ENCODE results near the gene WNK2.

The WNK2 gene

DNA sequence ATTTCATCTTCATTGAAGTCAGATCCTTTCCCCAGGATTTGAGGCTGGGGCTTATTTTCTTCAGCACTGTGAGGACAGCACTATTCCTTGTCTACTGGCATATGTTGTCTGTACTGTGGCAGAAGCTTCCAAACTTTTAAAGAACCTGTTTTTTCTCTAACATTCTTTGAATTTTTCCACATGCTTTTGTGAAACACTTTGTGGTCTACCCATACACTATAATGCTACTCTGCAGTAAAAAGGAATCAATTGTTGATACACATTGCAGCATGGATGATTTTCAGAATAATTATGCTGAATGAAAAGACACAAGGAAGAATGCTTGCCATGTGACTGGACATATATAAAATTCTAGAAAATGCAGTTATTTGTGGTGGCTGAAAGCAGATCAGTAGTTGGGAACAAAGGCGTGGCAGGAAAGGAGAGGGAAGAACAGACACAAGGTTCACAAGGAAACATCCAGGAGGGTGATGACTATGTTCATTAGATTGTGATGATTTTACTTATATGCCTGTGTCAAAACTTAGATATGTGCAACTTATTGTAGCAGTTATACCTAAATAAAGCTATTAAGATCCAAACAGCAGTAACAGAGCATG lies 96.8 kb downstream of the WNK2 start:
- no peak for DNase-seq

DNA sequence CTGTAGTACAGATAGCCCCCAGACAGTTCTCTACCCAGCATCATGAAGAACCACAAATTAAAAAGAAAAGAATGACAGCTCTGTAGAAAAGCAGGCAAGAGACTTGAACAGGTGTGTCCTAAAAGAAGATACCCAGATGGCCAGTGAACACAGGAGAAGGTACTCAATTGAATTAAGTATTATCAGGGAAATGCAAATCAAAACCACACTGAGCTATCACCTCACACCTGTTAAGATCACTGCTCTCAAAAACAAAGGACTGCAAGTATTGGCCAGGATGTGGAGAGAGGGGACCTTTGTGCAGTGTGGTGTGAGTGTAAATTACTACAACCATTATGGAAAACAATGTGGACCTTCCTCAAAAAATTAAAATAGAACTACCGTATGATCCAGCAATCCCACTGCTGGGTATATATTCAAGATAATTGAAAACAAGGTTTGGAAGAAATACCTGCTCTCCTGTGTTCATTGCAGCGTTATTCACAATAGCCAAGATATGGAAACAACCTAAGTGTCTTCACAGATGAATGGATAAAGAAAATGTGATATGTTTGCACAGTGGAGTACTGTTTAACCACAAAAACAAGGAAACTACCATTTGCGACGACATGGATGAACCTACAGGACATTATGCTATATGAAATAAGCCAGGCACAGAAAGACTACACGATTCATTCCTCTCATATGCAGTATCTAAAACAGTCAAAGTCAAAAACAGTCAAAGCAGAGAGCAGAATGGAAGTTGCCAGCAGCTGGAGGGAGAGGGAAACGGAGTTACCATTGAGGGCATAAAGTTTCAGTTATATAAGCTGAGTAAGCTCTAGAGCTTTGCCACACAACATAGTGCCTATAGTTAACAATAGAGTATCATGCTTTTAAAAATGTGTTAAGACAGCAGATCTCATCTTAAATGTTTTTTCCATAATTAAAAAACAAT lies 102.6 kb downstream of the WNK2 start:
- DNase-seq, result no peak

DNA sequence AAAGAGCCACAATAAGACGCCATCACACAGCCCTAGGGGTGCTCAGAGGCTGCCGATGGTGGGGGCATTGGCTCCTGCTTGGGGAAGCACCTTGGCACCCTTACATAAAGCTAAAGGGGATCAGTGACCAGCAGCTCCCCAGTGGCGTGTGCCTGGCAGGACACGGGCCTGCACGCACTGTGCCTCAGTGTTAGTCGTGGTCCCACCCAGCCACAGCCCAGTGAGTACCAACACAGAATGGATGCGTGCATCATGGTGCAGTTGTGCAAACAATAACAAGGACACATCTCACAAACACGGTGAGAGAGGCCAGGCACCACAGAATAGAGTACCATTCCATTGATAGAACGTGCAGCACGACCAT lies 103.2 kb downstream of the WNK2 start:
- DNase-seq, result no peak

DNA sequence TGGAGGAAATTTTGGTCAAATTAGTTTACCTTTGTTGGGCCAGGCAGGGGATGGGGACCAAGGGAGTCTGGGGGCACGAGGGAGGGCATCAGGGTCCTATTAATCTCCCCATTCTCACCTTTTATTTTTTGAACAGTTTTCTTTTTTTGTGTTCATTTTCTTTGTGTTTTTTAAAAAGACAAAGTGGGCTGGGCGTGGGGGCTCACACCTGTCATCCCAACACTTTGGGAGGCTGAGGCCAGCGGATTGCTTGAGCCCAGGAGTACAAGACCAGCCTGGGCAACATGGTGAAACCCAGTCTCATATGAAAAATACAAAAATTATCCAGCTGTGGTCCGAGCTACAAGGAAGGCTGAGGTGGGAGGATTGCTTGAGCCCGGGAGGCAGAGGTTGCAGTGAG lies 103.7 kb downstream of the WNK2 start:
- DNase-seq, result no peak

DNA sequence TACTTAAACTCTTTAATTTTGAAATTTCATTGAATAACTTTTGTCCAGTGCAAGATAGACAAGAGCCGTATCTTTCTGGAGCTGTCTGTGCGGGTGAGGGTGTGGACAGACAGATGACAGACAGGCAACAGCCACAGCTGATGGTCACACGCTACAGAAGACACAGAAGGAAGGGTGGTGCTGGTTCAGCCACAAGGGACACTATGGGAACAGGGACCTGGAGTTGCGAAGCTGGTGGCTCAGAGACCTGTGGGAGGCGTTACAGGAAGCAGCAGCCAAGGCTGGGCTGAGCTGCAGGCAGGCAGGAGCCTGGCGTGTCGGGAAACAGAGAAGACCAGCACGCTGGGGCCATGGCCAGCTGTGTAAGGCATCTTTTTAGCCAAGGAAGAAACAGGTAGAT lies 104.4 kb downstream of the WNK2 start:
- no peak for DNase-seq

DNA sequence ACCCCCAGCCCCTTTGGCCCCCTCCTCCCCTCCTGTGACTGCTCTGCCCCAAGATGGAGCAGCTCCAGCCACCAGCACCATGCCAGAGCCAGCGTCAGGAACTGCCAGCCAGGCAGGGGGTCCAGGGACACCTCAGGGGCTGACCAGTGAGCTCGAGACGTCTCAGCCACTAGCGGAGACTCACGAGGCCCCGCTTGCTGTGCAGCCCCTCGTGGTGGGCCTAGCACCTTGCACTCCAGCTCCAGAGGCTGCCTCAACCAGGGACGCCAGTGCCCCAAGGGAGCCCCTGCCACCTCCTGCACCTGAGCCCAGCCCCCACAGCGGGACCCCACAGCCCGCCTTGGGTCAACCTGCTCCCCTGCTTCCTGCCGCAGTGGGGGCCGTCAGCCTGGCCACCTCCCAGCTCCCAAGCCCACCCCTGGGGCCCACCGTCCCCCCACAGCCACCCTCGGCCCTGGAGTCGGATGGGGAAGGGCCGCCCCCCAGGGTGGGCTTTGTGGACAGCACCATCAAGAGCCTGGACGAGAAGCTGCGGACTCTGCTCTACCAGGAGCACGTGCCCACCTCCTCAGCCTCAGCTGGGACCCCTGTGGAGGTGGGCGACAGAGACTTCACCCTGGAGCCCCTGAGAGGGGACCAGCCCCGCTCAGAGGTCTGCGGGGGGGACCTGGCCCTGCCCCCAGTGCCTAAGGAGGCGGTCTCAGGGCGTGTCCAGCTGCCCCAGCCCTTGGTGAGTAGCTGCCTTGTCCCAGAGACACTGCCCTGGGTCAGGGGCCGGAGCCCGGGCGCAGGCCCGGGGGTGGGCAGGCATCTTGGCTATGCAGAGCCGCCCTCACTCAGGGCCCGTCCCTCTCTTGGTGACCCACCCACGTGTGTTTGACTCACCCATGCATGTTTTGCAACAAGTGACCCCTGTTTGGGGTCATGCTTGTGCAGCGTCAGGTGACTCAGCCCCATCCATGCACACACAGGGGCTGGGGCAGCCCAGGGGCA lies 105.2 kb downstream of the WNK2 start:
- no peak for DNase-seq

DNA sequence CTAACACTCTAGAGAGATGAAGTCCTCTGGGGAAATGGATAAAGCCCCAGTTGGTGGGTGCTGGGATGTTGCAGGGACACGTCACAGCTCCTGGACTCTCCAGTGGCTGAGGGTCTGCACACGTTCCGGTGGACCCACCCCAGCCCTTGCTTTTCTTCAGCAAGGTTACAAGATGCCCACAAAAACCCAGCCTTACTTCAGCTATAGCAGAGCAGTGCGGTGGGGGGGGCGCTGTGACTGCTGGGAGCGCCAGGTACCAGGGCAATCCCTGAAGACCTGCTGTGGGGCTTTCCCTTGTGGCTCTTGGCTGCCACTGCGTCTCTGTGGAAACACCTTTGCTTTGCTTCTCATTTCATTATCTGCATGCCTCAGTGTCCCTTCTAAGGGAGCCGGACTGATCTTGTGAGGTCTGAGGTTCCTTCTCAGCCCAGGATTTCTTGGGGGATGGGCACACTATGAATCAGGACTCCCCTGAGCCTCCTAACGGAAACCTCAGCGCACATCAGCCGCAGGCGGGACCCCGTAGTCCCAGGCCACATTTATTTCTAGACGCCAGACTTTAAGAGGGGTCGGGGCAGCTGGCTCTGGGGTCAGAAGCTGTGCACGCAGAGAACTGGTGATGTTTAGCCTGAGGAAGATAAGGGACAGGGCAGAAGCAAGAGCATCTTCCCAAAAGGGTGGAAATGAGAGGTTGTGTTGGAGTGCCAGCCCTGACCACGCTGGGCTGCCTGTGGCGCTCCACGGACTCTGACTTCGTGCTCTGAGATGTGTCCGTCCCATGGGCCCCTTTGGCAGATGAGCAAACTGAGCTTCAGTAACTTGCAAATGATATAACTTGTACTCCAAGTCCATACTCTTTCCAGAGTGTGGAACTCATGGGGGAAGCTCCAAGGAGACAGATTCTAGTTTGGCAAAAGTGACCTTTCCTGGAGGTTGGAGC lies 106.8 kb downstream of the WNK2 start:
- DNase-seq, result no peak

DNA sequence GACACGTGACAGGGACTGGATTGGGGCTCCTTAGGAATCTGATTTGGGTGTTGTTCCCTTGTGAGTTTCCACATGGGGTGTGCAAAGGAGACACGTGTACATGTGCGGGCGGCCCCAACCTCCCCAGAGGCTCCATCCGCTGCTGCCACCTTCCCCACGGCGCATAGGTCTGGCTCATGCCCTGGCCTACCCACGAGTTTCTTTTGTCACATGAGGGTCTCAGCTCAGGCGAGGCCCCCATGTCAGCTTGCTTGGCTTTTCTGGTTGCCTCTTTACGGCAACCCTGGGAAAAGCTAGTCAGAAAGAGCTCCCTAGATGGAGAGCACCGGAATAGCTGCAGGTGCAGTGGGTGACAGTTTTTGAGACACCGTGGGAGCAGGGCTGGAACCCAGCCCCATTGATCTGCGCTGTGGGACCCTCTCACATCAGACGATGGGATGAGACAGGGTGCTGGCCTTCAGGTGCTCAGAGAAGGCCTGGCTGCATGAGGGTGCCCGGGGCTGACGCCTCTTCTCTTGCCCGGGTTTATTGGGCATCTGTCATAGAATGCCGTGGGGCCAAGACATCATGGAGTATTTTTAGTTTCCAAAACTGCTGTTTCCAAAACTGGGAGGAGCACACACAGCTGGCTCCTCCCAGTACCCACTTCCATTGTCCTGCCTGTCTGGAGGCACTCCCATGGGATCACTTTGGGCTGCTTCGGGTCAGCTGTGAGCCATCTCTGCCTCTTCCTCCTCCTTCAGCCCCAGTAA lies 107.8 kb downstream of the WNK2 start:
- no peak for DNase-seq

DNA sequence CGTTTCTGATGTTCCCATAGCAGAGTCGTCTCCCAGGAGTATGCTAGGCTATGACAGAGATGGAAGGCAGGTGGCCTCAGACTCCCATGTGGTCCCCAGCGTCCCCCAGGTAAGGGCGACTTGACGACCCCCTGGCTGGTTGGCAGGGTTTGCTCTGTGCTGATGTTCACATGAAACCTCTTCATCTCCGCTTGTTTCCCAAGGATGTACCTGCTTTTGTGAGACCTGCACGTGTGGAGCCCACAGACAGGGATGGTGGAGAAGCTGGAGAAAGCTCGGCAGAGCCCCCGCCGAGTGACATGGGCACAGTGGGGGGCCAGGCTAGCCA lies 108.3 kb downstream of the WNK2 start:
- DNase-seq, result no peak

DNA sequence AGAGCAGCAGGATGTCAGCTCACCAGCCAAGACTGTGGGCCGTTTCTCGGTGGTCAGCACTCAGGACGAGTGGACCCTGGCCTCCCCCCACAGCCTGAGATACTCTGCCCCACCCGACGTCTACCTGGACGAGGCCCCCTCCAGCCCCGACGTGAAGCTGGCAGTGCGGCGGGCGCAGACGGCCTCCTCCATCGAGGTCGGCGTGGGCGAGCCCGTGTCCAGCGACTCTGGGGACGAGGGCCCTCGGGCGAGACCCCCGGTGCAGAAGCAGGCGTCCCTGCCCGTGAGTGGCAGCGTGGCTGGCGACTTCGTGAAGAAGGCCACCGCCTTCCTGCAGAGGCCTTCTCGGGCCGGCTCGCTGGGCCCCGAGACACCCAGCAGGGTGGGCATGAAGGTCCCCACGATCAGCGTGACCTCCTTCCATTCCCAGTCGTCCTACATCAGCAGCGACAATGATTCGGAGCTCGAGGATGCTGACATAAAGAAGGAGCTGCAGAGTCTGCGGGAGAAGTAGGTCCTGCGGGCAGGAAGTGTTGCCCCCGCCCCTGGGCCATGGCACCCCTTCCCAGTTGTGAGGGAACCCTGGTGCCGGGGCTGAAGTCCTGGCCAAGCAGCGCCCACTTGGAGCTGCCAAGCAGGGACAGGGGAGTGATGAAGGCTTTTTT lies 108.9 kb downstream of the WNK2 start:
- DNase-seq, result no peak

DNA sequence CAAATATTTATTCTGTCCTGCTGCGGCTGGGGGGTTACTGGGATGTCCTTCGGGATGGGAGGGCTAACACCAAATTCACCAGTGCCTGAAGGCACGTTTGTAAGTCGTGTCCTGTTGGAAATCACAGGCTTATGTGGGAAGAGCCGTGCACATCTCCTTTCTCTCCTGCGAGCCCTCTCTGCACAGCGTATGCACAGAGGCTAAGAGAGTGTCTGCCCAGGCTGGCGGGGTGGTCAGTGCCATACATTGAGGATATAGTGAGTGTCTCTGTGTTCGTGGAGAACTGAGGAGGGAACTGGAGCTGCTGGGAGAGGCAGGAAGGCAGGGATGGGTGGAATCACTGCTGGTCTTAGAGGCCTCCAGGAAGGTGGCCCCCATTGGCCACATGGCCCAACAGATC lies 110.1 kb downstream of the WNK2 start:
- DNase-seq, result no peak

DNA sequence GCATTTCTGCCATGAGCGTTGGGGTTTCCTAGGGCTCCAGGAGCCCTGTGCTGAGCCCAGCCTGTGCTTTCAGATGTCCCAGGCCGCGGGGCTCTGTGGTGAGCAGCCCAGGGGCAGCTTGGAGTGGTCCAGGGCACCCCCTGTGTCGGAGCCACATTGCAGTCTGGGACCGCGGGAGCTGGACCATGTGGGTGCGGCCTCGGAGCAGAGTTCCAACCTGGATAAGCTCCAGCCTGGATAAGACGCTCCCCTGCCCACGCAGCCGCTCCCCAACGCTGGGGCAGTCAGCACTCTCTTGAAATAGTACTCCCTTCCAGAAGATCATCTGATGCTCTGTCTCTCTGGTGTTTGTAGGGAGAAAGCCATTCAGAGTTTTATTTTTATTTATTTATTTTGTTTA lies 111.1 kb downstream of the WNK2 start:
- DNase-seq, result no peak

DNA sequence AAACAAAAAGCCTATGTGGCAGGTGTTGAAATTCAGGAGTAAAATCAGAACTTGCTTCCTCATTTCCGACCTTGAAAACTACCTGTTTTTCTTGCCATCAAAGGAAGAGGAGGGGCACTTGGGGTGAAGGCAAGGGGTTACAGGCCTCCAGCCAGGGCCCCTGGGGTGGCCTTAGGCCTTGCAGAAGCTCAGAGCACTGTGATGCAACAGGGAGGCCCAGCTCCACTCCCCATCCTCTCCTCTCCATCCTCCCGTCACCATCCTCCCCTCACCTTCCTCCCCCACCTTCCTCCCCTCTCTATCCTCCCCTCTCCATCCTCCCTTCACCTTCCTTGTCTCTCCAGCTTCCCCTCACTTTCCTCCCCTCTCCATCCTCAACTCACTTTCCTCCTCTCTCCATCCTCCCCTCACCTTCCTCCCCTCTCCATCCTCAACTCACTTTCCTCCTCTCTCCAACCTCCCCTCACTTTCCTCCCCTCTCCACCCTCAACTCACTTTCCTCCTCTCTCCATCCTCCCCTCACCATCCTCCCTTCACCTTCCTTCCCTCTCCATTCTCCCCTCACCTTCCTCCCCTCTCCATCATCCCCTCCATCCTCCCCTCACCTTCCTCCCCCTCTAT lies 111.6 kb downstream of the WNK2 start:
- no peak for DNase-seq

DNA sequence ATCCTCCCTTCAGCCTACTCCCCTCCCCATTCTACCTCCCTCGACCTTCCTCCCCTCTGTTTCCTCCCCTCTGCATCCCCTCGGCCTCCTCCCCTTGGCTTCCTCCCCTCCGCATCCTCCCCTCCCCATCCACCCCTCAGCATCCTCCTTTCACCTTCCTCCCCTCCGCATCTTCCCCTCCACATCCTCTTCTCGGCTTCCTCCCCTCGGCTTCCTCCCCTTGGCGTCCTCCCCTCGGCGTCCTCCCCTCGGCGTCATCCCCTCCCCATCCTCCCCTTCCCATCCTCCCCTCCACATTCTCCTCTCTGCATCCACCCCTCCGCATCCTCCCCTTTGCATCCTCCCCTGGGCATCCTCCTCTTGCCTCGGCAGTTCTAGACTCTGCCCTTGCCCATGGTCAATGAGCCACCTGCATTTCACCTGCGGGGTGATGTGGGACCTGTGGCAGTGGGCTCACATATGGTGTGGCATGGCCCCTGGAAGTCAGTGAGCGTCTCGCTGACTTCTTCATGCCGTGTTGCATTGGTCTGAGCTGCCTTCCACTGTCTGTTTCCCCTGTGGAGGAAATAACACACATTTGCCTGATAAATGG lies 113.0 kb downstream of the WNK2 start:
- no peak for DNase-seq

DNA sequence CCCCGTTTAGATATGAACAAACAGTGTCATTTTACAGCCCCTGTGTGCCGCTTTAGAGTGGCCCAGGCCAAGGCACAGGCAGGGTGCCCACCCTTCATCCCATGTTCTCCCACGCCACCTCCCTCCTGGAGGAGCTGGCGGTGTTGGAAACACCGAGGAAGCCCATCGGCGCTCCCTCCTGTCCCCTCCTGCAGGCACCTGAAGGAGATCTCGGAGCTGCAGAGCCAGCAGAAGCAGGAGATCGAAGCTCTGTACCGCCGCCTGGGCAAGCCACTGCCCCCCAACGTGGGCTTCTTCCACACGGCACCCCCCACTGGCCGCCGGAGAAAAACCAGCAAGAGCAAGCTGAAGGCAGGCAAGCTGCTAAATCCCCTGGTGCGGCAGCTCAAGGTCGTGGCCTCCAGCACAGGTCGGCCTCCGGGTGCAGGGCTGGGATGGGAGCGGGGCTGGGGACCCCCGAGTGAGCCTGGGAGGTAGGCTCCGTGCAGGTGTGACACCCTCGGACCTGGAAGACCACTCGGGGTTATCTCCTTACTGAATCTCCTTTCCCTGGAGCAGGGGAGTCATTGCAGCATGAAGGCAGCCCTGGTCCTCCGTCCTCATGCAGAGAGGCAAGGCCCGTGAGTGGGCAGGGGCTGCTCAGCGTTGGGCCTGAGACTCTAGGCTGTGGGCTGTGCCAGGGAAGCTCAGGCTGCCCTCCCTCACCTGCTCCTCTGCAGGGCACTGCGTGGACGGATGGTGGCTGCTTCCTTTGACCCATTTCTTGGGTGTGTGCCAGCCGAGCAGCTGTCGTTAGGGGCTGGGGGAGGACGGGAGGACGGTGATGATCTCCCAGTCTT lies 113.9 kb downstream of the WNK2 start:
- no peak for DNase-seq

DNA sequence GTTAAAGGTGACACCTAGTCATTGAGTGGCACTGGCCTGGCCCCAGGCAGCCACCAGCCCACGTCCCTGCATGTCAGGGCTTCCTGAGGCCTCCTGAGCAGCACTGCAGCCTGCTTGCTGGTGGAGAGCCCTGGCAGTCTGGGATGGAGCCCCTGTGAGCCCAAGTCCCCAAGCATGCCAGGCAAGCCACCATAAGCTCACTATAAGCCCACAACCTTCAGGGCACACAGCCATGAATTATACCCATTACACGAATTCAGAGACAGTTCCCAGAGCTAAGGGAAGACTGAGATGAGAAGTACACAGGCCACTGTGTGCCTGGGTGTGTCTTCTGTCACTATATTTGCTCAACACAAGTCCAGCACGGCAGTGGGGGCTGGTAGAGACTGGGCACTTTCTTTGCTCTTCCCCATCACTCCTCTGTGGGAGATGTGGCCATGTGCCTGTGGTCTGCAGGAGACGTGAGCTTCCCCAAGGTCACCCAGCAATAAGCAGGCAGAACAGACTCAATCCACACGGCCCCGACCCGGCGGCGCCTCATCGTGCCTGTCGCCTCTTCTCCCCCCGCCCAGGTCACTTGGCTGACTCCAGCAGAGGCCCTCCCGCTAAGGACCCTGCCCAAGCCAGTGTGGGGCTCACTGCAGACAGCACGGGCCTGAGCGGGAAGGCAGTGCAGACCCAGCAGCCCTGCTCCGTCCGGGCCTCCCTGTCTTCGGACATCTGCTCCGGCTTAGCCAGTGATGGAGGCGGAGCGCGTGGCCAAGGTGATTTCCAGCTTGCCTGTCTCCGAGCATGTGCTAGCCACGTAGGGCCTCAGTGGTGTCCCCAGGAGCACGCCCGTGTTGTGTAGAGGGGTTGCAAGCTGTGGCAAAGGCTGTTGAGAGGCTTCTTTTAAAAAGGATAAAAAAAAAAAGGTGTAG lies 114.8 kb downstream of the WNK2 start:
- DNase-seq, result no peak

DNA sequence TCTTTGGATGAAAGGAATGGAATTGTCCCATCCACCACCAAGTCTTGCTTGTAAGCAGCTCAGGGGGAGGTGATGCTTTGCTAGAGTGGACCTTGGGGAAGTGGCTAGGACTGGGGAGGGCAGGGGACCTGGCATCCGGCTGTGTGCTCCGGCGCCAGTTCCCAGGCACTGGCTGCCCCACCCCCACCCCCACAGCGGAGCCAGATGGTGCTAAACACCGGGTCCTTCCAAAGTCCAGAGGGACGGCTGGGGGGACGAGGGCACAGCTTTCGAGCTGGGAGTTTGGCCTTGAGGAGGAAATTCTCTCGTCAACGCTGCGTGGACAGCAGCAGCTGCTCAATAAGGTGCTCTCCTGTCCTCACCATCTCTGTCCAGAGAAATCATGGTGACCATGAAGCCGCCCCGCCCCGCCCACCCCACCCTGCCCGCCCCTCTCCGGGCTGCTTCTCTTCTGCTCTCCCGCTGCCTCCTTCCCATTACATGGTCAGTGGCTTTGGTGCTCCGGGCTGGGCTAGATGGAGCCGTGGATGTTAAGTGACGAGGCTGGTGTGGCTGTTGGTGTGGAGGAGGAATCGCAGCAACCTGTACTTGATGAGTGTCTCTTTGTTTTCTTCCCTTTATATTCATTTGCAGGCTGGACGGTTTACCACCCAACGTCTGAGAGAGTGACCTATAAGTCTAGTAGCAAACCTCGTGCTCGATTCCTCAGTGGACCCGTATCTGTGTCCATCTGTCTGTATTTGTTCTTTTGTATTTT lies 115.7 kb downstream of the WNK2 start:
- no peak for DNase-seq

All from NCI-H1436 treated with DMSO at 0.1 percent for 48 hours (cell line).